ENCODE measurements around the gene CELF2.

The CELF2 gene

DNA sequence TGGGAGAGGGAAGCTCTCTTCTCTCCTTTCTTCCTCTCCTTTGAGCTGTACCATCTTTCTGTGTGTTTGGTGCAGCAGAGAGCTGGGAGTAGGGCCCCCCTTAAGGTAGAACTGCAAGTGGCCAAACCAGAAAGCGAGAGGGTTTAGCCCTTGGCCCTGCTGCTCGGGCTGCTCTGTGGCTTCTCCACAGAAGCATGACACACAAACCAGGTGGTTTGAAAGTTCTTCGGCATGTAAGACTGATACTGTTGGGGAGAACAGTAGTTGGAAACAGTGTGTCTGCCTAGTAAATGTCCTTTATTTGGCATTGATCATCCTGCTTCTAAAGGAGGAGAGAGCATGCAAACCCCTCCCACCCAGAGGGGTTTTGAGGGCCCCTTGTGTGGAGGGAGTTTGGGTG is 277.8 kb downstream of the CELF2 start:
- Histone ChIP-seq H3K14ac (ENCODE audit: low read length) (no peak overlapping the region), H3K79me2 (ENCODE audit: control insufficient read depth, insufficient read depth, low read length, poor library complexity) (no peaks in the 10 kb centered on the region), H3K27me3 (ENCODE audit: insufficient read depth, low read length) (no peaks in the 10 kb centered on the region), H3K27ac (ENCODE audit: low read depth, low read length) (no peak overlapping the region), H3K4me2 (ENCODE audit: low read length) (no peak overlapping the region), H3K36me3 (ENCODE audit: control insufficient read depth in 1 of 2, insufficient read depth in 2 of 2, low read length in 2 of 2) (no peaks in the 10 kb centered on the region), H2BK120ac (ENCODE audit: insufficient read depth, low read length, poor library complexity) (no peak overlapping the region), H3K9me3 (ENCODE audit: insufficient read depth, low read depth, low read length) (no peaks in the 10 kb centered on the region), H2BK12ac (ENCODE audit: low read length) (no peak overlapping the region), H2BK5ac (ENCODE audit: low read depth, low read length, poor library complexity) (no peak overlapping the region), H4K91ac (ENCODE audit: low read depth, low read length) (no peak overlapping the region), H3K4me1 (ENCODE audit: control insufficient read depth in 1 of 2, insufficient read depth in 2 of 2, low read length in 2 of 2) (no peaks in the 10 kb centered on the region), H3K4ac (ENCODE audit: low read depth, low read length) (no peak overlapping the region), H3K79me1 (ENCODE audit: low read length) (no peaks in the 10 kb centered on the region), H3K9ac (ENCODE audit: low read length) (no peak overlapping the region), H3K18ac (ENCODE audit: low read length) (no peak overlapping the region), H2AK5ac (ENCODE audit: low read length) (no peak overlapping the region), H3K4me3 (ENCODE audit: low read depth, low read length) (no peak overlapping the region), H4K8ac (ENCODE audit: low read depth, low read length) (no peak overlapping the region), H3K23ac (ENCODE audit: low read length) (no peak overlapping the region), H2AFZ (ENCODE audit: insufficient read depth, low read length, poor library complexity) (no peak overlapping the region), H4K12ac (ENCODE audit: low read depth, low read length) (no peak overlapping the region)
- no peak for DNase-seq
- WGBS (ENCODE audit: extremely low coverage, insufficient coverage, insufficient read length) = no CpG with 5 or more reads among the region's 3 CpGs

DNA sequence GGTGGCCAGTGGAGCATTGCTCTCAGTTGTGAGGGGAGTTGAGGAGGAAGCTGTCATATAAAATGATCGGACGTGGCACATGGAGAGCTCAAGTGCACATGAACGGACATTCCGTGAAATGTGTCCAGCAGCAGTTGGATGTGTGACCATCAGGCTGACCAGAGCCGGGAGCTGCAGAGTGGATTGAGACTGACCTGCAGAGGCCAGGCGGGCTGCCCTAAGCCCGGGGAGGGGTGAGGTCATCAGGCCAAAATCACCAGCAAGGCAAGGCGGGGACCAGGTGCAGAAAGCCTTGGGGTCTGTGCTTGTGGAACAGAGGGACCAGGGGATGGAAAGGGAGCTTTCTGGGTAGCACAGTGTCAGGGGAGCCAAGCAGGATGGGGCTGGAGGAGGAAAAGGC is 279.5 kb downstream of the CELF2 start:
- Histone ChIP-seq H2BK12ac (ENCODE audit: low read length) (no peak overlapping the region), H3K27me3 (ENCODE audit: insufficient read depth, low read length) (no peaks in the 10 kb centered on the region), H4K91ac (ENCODE audit: low read depth, low read length) (no peak overlapping the region), H3K36me3 (ENCODE audit: control insufficient read depth in 1 of 2, insufficient read depth in 2 of 2, low read length in 2 of 2) (no peaks in the 10 kb centered on the region), H3K9ac (ENCODE audit: low read length) (no peak overlapping the region), H3K4me2 (ENCODE audit: low read length) (no peak overlapping the region), H2AFZ (ENCODE audit: insufficient read depth, low read length, poor library complexity) (no peak overlapping the region), H4K8ac (ENCODE audit: low read depth, low read length) (no peak overlapping the region), H4K12ac (ENCODE audit: low read depth, low read length) (no peak overlapping the region), H3K4ac (ENCODE audit: low read depth, low read length) (no peak overlapping the region), H3K27ac (ENCODE audit: low read depth, low read length) (no peak overlapping the region), H3K4me1 (ENCODE audit: control insufficient read depth in 1 of 2, insufficient read depth in 2 of 2, low read length in 2 of 2) (no peaks in the 10 kb centered on the region), H3K18ac (ENCODE audit: low read length) (no peak overlapping the region), H3K4me3 (ENCODE audit: low read depth, low read length) (no peak overlapping the region), H3K79me1 (ENCODE audit: low read length) (no peaks in the 10 kb centered on the region), H3K23ac (ENCODE audit: low read length) (no peak overlapping the region), H2AK5ac (ENCODE audit: low read length) (no peak overlapping the region), H2BK5ac (ENCODE audit: low read depth, low read length, poor library complexity) (no peak overlapping the region), H3K9me3 (ENCODE audit: insufficient read depth, low read depth, low read length) (no peaks in the 10 kb centered on the region), H3K14ac (ENCODE audit: low read length) (no peak overlapping the region), H3K79me2 (ENCODE audit: control insufficient read depth, insufficient read depth, low read length, poor library complexity) (no peaks in the 10 kb centered on the region), H2BK120ac (ENCODE audit: insufficient read depth, low read length, poor library complexity) (no peak overlapping the region)
- WGBS (ENCODE audit: extremely low coverage, insufficient coverage, insufficient read length) = no CpG with 5 or more reads among the region's 8 CpGs
- no peak for DNase-seq

DNA sequence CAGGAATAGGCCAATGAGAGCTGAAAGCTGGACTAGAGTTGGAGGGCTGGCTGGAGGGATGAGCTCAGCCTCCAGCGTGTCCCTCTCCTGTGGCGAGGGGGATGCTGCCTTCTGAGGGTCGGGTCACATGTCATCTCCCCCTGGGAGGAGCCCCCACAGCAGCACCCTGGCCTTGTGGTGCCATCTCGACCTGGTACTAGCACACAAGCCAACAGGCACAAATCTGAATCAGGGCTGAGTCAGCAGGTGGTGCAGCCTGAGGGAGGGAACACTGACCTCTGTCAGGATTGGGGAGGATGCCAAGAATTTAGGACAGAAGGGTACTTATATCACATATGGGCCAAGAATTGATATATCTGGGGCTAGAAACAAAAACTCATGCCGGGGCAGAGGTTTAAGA is 280.4 kb downstream of the CELF2 start:
- H3K9ac ChIP-seq (ENCODE audit: low read length) = no peak overlapping the region
- H3K23ac ChIP-seq (ENCODE audit: low read length) = no peak overlapping the region
- no peak overlapping the region for H3K4me2 ChIP-seq (ENCODE audit: low read length)
- H2AFZ ChIP-seq (ENCODE audit: insufficient read depth, low read length, poor library complexity) = no peak overlapping the region
- no peak overlapping the region for H3K18ac ChIP-seq (ENCODE audit: low read length)
- H3K4me3 ChIP-seq (ENCODE audit: low read depth, low read length) = no peak overlapping the region
- no peak overlapping the region for H2AK5ac ChIP-seq (ENCODE audit: low read length)
- H3K79me2 ChIP-seq (ENCODE audit: control insufficient read depth, insufficient read depth, low read length, poor library complexity) = no peaks in the 10 kb centered on the region
- WGBS (ENCODE audit: extremely low coverage, insufficient coverage, insufficient read length) = no CpG with 5 or more reads among the region's 5 CpGs
- H4K8ac ChIP-seq (ENCODE audit: low read depth, low read length) = no peak overlapping the region
- H4K12ac ChIP-seq (ENCODE audit: low read depth, low read length) = no peak overlapping the region
- no peak overlapping the region for H2BK5ac ChIP-seq (ENCODE audit: low read depth, low read length, poor library complexity)
- no peaks in the 10 kb centered on the region for H3K9me3 ChIP-seq (ENCODE audit: insufficient read depth, low read depth, low read length)
- no peak overlapping the region for H2BK120ac ChIP-seq (ENCODE audit: insufficient read depth, low read length, poor library complexity)
- H3K4ac ChIP-seq (ENCODE audit: low read depth, low read length) = no peak overlapping the region
- H2BK12ac ChIP-seq (ENCODE audit: low read length) = no peak overlapping the region
- no peak overlapping the region for H4K91ac ChIP-seq (ENCODE audit: low read depth, low read length)
- no peaks in the 10 kb centered on the region for H3K36me3 ChIP-seq (ENCODE audit: control insufficient read depth in 1 of 2, insufficient read depth in 2 of 2, low read length in 2 of 2)
- H3K4me1 ChIP-seq (ENCODE audit: control insufficient read depth in 1 of 2, insufficient read depth in 2 of 2, low read length in 2 of 2) = no peaks in the 10 kb centered on the region
- no peak overlapping the region for H3K14ac ChIP-seq (ENCODE audit: low read length)
- DNase-seq = no peak
- no peak overlapping the region for H3K27ac ChIP-seq (ENCODE audit: low read depth, low read length)
- no peaks in the 10 kb centered on the region for H3K27me3 ChIP-seq (ENCODE audit: insufficient read depth, low read length)
- H3K79me1 ChIP-seq (ENCODE audit: low read length) = no peaks in the 10 kb centered on the region

DNA sequence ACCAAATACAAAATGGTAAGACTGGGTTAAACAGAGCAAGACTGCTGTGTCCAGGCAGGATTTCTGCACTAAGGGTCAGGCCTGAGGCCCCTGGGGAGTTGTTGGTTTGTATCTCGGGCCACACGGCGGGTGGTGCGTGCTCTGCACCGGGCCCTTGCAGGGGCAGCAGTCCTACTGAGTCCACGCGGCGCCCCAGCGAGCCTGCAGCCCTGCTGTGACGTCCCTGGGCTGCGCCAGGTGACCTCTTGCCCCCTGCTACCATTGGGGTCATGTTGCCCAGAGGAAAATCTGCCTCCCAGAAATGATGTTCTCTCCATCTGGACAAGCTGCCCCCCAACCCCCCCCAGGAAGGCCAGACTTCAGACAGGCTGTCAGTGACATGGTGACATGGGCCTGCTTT is 281.5 kb downstream of the CELF2 start:
- Histone ChIP-seq H2AFZ (ENCODE audit: insufficient read depth, low read length, poor library complexity) (no peak overlapping the region), H3K27me3 (ENCODE audit: insufficient read depth, low read length) (no peaks in the 10 kb centered on the region), H3K4me2 (ENCODE audit: low read length) (no peak overlapping the region), H3K18ac (ENCODE audit: low read length) (no peak overlapping the region), H3K79me2 (ENCODE audit: control insufficient read depth, insufficient read depth, low read length, poor library complexity) (no peaks in the 10 kb centered on the region), H4K12ac (ENCODE audit: low read depth, low read length) (no peak overlapping the region), H3K4me1 (ENCODE audit: control insufficient read depth in 1 of 2, insufficient read depth in 2 of 2, low read length in 2 of 2) (no peaks in the 10 kb centered on the region), H3K9ac (ENCODE audit: low read length) (no peak overlapping the region), H3K4me3 (ENCODE audit: low read depth, low read length) (no peak overlapping the region), H2BK12ac (ENCODE audit: low read length) (no peak overlapping the region), H3K4ac (ENCODE audit: low read depth, low read length) (no peak overlapping the region), H3K36me3 (ENCODE audit: control insufficient read depth in 1 of 2, insufficient read depth in 2 of 2, low read length in 2 of 2) (no peaks in the 10 kb centered on the region), H4K91ac (ENCODE audit: low read depth, low read length) (no peak overlapping the region), H3K14ac (ENCODE audit: low read length) (no peak overlapping the region), H3K23ac (ENCODE audit: low read length) (no peak overlapping the region), H2BK5ac (ENCODE audit: low read depth, low read length, poor library complexity) (no peak overlapping the region), H2BK120ac (ENCODE audit: insufficient read depth, low read length, poor library complexity) (no peak overlapping the region), H3K79me1 (ENCODE audit: low read length) (no peaks in the 10 kb centered on the region), H3K27ac (ENCODE audit: low read depth, low read length) (no peak overlapping the region), H2AK5ac (ENCODE audit: low read length) (no peak overlapping the region), H3K9me3 (ENCODE audit: insufficient read depth, low read depth, low read length) (no peaks in the 10 kb centered on the region), H4K8ac (ENCODE audit: low read depth, low read length) (no peak overlapping the region)
- WGBS (ENCODE audit: extremely low coverage, insufficient coverage, insufficient read length) = no CpG with 5 or more reads among the region's 11 CpGs
- no peak for DNase-seq

All from trophoblast cell (in vitro differentiated cells and primary cell).